ENCODE results near the gene BRAP.

- no peak for TF ChIP-seq CTCF (IDR thresholded peaks at IDR 0.05)
- no peak for TF ChIP-seq EP300 (IDR thresholded peaks at IDR 0.05)
- no peak for TF ChIP-seq POLR2A (IDR thresholded peaks at IDR 0.05)
Observed at GRCh38 chr12:111733340-111733915, 47.7 kb upstream of the BRAP start.
